Measurements from ENCODE around the gene RNU7-1. TPM values are rescaled to one million over a fixed set of nuclear protein-coding genes. Genes with fewer than 3 reads are reported as not detected.

RNU7-1 gene
- total RNA-seq, 1 donor from 2014 or later: not detected

GRCh38 chr12:6967651-6968100 is 24.1 kb downstream of the RNU7-1 start:
- TF ChIP-seq CTCF (IDR thresholded peaks at IDR 0.05; ENCODE audit: insufficient read depth, low read length, severe bottlenecking): no peak
- Histone ChIP-seq H3K4me3 (ENCODE audit: low read depth, low read length) (no peak overlapping the region), H3K27me3 (ENCODE audit: control insufficient read depth, insufficient read depth, low read length) (no peaks in the 10 kb centered on the region), H3K36me3 (ENCODE audit: control insufficient read depth, insufficient read depth, low read length) (peaks cover 21% of the 10 kb centered on the region)
- FAIRE-seq: no peak
- DNase-seq (ENCODE audit: low read depth): no peak

GRCh38 chr12:6968426-6968825 is 24.8 kb downstream of the RNU7-1 start:
- Histone ChIP-seq H3K4me3 (ENCODE audit: low read depth, low read length) (no peak overlapping the region), H3K27me3 (ENCODE audit: control insufficient read depth, insufficient read depth, low read length) (no peaks in the 10 kb centered on the region), H3K36me3 (ENCODE audit: control insufficient read depth, insufficient read depth, low read length) (peaks cover 21% of the 10 kb centered on the region)
- DNase-seq (ENCODE audit: low read depth) (no peak), FAIRE-seq (no peak)
- TF ChIP-seq CTCF (IDR thresholded peaks at IDR 0.05; ENCODE audit: insufficient read depth, low read length, severe bottlenecking): no peak

- FAIRE-seq (no peak), DNase-seq (ENCODE audit: low read depth) (no peak)
- TF ChIP-seq CTCF (IDR thresholded peaks at IDR 0.05; ENCODE audit: insufficient read depth, low read length, severe bottlenecking): no peak
- peaks cover 20% of the 10 kb centered on the region for H3K36me3 ChIP-seq (ENCODE audit: control insufficient read depth, insufficient read depth, low read length)
- no peaks in the 10 kb centered on the region for H3K27me3 ChIP-seq (ENCODE audit: control insufficient read depth, insufficient read depth, low read length)
- peak overlapping the region; percentile 95 for H3K4me3 ChIP-seq (ENCODE audit: low read depth, low read length)
Observed at GRCh38 chr12:6970096-6970527, 26.5 kb downstream of the RNU7-1 start.

- Histone ChIP-seq H3K36me3 (ENCODE audit: control insufficient read depth, insufficient read depth, low read length) (peaks cover 15% of the 10 kb centered on the region), H3K4me3 (ENCODE audit: low read depth, low read length) (no peak overlapping the region), H3K27me3 (ENCODE audit: control insufficient read depth, insufficient read depth, low read length) (no peaks in the 10 kb centered on the region)
- no peak for TF ChIP-seq CTCF (IDR thresholded peaks at IDR 0.05; ENCODE audit: insufficient read depth, low read length, severe bottlenecking)
- DNase-seq (ENCODE audit: low read depth): no peak
- no peak for FAIRE-seq
Observed at GRCh38 chr12:6974180-6974579, 30.6 kb downstream of the RNU7-1 start.

GRCh38 chr12:6975297-6976032 is 31.8 kb downstream of the RNU7-1 start:
- Histone ChIP-seq H3K36me3 (ENCODE audit: control insufficient read depth, insufficient read depth, low read length) (peaks cover 15% of the 10 kb centered on the region), H3K27me3 (ENCODE audit: control insufficient read depth, insufficient read depth, low read length) (no peaks in the 10 kb centered on the region), H3K4me3 (ENCODE audit: low read depth, low read length) (no peak overlapping the region)
- no peak for DNase-seq (ENCODE audit: low read depth)
- FAIRE-seq: no peak
- no peak for TF ChIP-seq CTCF (IDR thresholded peaks at IDR 0.05; ENCODE audit: insufficient read depth, low read length, severe bottlenecking)

GRCh38 chr12:6977653-6978052 is 34.0 kb downstream of the RNU7-1 start:
- no peak for TF ChIP-seq CTCF (IDR thresholded peaks at IDR 0.05; ENCODE audit: insufficient read depth, low read length, severe bottlenecking)
- FAIRE-seq (no peak), DNase-seq (ENCODE audit: low read depth) (no peak)
- Histone ChIP-seq H3K27me3 (ENCODE audit: control insufficient read depth, insufficient read depth, low read length) (no peaks in the 10 kb centered on the region), H3K4me3 (ENCODE audit: low read depth, low read length) (no peak overlapping the region), H3K36me3 (ENCODE audit: control insufficient read depth, insufficient read depth, low read length) (peaks cover 22% of the 10 kb centered on the region)

Measured in bronchial epithelial cell (primary cell).